GM18873 (cell line): ENCODE data around the gene AFDN.

Source experiments
- ATAC-seq: cut with Tn5 transposase; IDR thresholded peaks from one replicate; pipeline ENCODE4 v1.9.1; 2021; ENCODE audit warnings: mild to moderate bottlenecking, moderate library complexity, moderate number of reproducible peaks; ENCODE audit not compliant: unreplicated experiment, low FRiP score

AFDN gene

GRCh38 chr6:168015482-168016175 lies 188.9 kb downstream of the AFDN start:
- ATAC-seq: no peak

- ATAC-seq: no peak
Observed at GRCh38 chr6:168016176-168016620, 189.5 kb downstream of the AFDN start.

GRCh38 chr6:168016721-168017525 lies 190.2 kb downstream of the AFDN start:
- ATAC-seq: no peak

GRCh38 chr6:168017629-168018028 lies 190.9 kb downstream of the AFDN start:
- no peak for ATAC-seq

- no peak for ATAC-seq
Observed at GRCh38 chr6:168018664-168019063, 192.0 kb downstream of the AFDN start.

GRCh38 chr6:168020242-168020641 lies 193.5 kb downstream of the AFDN start:
- ATAC-seq: no peak

- ATAC-seq: no peak
Observed at GRCh38 chr6:168021581-168021980, 194.9 kb downstream of the AFDN start.
